ENCODE measurements around the gene ITPR3. TPM values are rescaled to one million over a fixed set of nuclear protein-coding genes. Genes with fewer than 3 reads are reported as not detected.
A peak's percentile ranks its signal among the peaks of the same experiment; 100 is the strongest.

The ITPR3 gene
- total and polyA plus RNA-seq, 2 of the 13 experiments (the other 11 are each of a cell fraction or from before 2014, with no cell fraction given) = 3.8 to 21.4 TPM

- TF ChIP-seq, protein P1, sequence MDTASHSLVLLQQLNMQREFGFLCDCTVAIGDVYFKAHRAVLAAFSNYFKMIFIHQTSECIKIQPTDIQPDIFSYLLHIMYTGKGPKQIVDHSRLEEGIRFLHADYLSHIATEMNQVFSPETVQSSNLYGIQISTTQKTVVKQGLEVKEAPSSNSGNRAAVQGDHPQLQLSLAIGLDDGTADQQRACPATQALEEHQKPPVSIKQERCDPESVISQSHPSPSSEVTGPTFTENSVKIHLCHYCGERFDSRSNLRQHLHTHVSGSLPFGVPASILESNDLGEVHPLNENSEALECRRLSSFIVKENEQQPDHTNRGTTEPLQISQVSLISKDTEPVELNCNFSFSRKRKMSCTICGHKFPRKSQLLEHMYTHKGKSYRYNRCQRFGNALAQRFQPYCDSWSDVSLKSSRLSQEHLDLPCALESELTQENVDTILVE (CRISPR knock-in tag; IDR thresholded peaks at IDR 0.05) = peak; percentile 85
- TF ChIP-seq NFIB (CRISPR knock-in tag; IDR thresholded peaks at IDR 0.05; ENCODE audit: borderline replicate concordance) (no peak), KDM1A (CRISPR knock-in tag; IDR thresholded peaks at IDR 0.05) (no peak), JUND (CRISPR knock-in tag; IDR thresholded peaks at IDR 0.05) (no peak), NFAT5 (CRISPR knock-in tag; IDR thresholded peaks at IDR 0.05) (peak; percentile 88), CC2D1A (CRISPR knock-in tag; IDR thresholded peaks at IDR 0.05) (peak; percentile 65; the same call in 1 of the 2 replicates), ZNF468 (CRISPR knock-in tag; IDR thresholded peaks at IDR 0.05) (no peak; the same call in 1 of the 2 replicates), NFKB2 (CRISPR knock-in tag; IDR thresholded peaks at IDR 0.05; ENCODE audit: borderline replicate concordance) (peak; percentile 95), ONECUT2 (CRISPR knock-in tag; IDR thresholded peaks at IDR 0.05) (no peak), TARDBP (CRISPR knock-in tag; IDR thresholded peaks at IDR 0.05) (peak; percentile 89), ZNF230 (CRISPR knock-in tag; IDR thresholded peaks at IDR 0.05) (peak; percentile 96; the same call in 1 of the 2 replicates)
- TF ChIP-seq, protein P2, sequence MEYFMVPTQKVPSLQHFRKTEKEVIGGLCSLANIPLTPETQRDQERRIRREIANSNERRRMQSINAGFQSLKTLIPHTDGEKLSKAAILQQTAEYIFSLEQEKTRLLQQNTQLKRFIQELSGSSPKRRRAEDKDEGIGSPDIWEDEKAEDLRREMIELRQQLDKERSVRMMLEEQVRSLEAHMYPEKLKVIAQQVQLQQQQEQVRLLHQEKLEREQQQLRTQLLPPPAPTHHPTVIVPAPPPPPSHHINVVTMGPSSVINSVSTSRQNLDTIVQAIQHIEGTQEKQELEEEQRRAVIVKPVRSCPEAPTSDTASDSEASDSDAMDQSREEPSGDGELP (IDR thresholded peaks at IDR 0.05; ENCODE audit: borderline replicate concordance, low read depth) = no peak
- TF ChIP-seq, protein P3, sequence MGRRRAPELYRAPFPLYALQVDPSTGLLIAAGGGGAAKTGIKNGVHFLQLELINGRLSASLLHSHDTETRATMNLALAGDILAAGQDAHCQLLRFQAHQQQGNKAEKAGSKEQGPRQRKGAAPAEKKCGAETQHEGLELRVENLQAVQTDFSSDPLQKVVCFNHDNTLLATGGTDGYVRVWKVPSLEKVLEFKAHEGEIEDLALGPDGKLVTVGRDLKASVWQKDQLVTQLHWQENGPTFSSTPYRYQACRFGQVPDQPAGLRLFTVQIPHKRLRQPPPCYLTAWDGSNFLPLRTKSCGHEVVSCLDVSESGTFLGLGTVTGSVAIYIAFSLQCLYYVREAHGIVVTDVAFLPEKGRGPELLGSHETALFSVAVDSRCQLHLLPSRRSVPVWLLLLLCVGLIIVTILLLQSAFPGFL (CRISPR knock-in tag; IDR thresholded peaks at IDR 0.05) = no peak
- TF ChIP-seq, protein P4, sequence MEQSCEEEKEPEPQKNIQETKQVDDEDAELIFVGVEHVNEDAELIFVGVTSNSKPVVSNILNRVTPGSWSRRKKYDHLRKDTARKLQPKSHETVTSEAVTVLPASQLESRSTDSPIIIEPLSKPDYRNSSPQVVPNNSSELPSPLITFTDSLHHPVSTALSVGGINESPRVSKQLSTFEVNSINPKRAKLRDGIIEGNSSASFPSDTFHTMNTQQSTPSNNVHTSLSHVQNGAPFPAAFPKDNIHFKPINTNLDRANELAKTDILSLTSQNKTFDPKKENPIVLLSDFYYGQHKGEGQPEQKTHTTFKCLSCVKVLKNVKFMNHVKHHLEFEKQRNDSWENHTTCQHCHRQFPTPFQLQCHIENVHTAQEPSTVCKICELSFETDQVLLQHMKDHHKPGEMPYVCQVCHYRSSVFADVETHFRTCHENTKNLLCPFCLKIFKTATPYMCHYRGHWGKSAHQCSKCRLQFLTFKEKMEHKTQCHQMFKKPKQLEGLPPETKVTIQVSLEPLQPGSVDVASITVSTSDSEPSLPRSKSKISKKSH (CRISPR knock-in tag; IDR thresholded peaks at IDR 0.05; ENCODE audit: borderline replicate concordance) = peak; percentile 96
- TF ChIP-seq, protein P5, sequence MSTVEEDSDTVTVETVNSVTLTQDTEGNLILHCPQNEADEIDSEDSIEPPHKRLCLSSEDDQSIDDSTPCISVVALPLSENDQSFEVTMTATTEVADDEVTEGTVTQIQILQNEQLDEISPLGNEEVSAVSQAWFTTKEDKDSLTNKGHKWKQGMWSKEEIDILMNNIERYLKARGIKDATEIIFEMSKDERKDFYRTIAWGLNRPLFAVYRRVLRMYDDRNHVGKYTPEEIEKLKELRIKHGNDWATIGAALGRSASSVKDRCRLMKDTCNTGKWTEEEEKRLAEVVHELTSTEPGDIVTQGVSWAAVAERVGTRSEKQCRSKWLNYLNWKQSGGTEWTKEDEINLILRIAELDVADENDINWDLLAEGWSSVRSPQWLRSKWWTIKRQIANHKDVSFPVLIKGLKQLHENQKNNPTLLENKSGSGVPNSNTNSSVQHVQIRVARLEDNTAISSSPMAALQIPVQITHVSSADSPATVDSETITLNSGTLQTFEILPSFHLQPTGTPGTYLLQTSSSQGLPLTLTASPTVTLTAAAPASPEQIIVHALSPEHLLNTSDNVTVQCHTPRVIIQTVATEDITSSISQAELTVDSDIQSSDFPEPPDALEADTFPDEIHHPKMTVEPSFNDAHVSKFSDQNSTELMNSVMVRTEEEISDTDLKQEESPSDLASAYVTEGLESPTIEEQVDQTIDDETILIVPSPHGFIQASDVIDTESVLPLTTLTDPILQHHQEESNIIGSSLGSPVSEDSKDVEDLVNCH (CRISPR knock-in tag; IDR thresholded peaks at IDR 0.05) = peak; percentile 92
Observed at GRCh38 chr6:33711140-33712129, 90.3 kb downstream of the ITPR3 start, which contains the start of gene UQCC2 (continued).

Measured in HepG2 (cell line).